GM19025 (cell line): ENCODE results near the gene KRTAP19-2.
"Not testable (repeated sequence)": the region's sequence is repeated elsewhere in the genome, so short reads cannot be mapped to it uniquely, and the experiment has no call there.

Experiments used
- ATAC-seq: cut with Tn5 transposase; IDR thresholded peaks from one replicate; pipeline ENCODE4 v1.9.1; 2021; ENCODE audit warnings: mild to moderate bottlenecking, low read depth, moderate library complexity; ENCODE audit not compliant: unreplicated experiment

The KRTAP19-2 gene

GRCh38 chr21:30487336-30487735 lies at the start of gene KRTAP19-2:
Gene KRTAP19-2 (minus strand): TSS chr21:30487436. CDS start chr21:30487348, 88 bp downstream.
- no peak for ATAC-seq

- ATAC-seq = no peak
Observed at GRCh38 chr21:30518876-30519275, 31.6 kb upstream of the KRTAP19-2 start.

GRCh38 chr21:30515681-30516080 lies 28.4 kb upstream of the KRTAP19-2 start:
- no peak for ATAC-seq

- not testable (repeated sequence) for ATAC-seq
Observed at GRCh38 chr21:30505621-30506205, 18.5 kb upstream of the KRTAP19-2 start.

GRCh38 chr21:30502041-30502440 lies 14.8 kb upstream of the KRTAP19-2 start, which contains the start of gene KRTAP19-5:
Gene KRTAP19-5 (minus strand): TSS chr21:30502141. CDS start chr21:30502090, 51 bp downstream.
- ATAC-seq = no peak

GRCh38 chr21:30497065-30497464 lies 9.8 kb upstream of the KRTAP19-2 start, which contains the start of gene KRTAP19-4:
Gene KRTAP19-4 (minus strand): TSS chr21:30497165. CDS start chr21:30497110, 55 bp downstream.
- no peak for ATAC-seq

- no peak for ATAC-seq
Observed at GRCh38 chr21:30491963-30492428, 4.8 kb upstream of the KRTAP19-2 start, which contains the start of gene KRTAP19-3. Gene KRTAP19-3 (minus strand): TSS chr21:30492013. CDS start chr21:30491957, 56 bp downstream.

GRCh38 chr21:30486180-30486579 lies 1.1 kb downstream of the KRTAP19-2 start:
- ATAC-seq = no peak

- no peak for ATAC-seq
Observed at GRCh38 chr21:30482130-30482529, 5.1 kb downstream of the KRTAP19-2 start.

GRCh38 chr21:30480145-30480544 lies 7.1 kb downstream of the KRTAP19-2 start, which contains the start of gene KRTAP19-1:
Gene KRTAP19-1 (minus strand): TSS chr21:30480367. CDS start chr21:30480317, 50 bp downstream.
- no peak for ATAC-seq

GRCh38 chr21:30479259-30479658 lies 8.0 kb downstream of the KRTAP19-2 start:
- ATAC-seq = no peak

- no peak for ATAC-seq
Observed at GRCh38 chr21:30478004-30478403, 9.2 kb downstream of the KRTAP19-2 start.

- no peak for ATAC-seq
Observed at GRCh38 chr21:30468900-30469714, 18.1 kb downstream of the KRTAP19-2 start.

GRCh38 chr21:30463713-30464112 lies 23.5 kb downstream of the KRTAP19-2 start:
- no peak for ATAC-seq

- no peak for ATAC-seq
Observed at GRCh38 chr21:30448514-30448913, 38.7 kb downstream of the KRTAP19-2 start.

- no peak for ATAC-seq
Observed at GRCh38 chr21:30447056-30447455, 40.2 kb downstream of the KRTAP19-2 start.

GRCh38 chr21:30444204-30444603 lies 43.0 kb downstream of the KRTAP19-2 start:
- no peak for ATAC-seq

GRCh38 chr21:30443226-30443625 lies 44.0 kb downstream of the KRTAP19-2 start:
- no peak for ATAC-seq

GRCh38 chr21:30439975-30440374 lies 47.3 kb downstream of the KRTAP19-2 start, which contains the start of gene KRTAP15-1:
Gene KRTAP15-1 (plus strand): TSS chr21:30440275. CDS start chr21:30440328, 53 bp downstream.
- ATAC-seq = no peak
